ENCODE data around the gene LGALS9B.
"Not testable (repeated sequence)": the region's sequence is repeated elsewhere in the genome, so short reads cannot be mapped to it uniquely, and the experiment has no call there.

Gene LGALS9B

DNA sequence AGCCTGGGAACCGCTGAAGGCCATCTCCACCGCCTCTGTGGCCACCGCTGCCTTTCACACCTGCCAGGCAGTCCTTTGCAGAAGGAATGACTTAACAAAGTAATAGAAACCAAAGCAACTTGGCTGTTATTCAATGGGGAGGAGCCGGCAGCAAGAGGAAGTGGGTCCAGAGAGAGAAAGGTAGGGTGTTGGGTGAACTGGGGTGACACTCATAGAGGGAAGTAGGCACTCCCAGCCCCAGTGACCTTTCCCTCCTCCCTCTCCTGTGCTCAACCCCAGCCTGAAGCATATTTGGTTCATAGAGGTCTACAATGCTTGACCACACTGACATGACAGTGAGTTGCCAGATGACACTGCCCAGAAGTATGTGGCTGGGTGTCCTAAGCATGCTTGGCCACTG is at the start of gene LGALS9B:
Gene LGALS9B (minus strand): TSS at position 93 of the 400 bp plus-strand sequence. CDS start 69 bp downstream, at position 24.
- not testable (repeated sequence) for DNase-seq (ENCODE audit: low read depth in 2 of 2)

DNA sequence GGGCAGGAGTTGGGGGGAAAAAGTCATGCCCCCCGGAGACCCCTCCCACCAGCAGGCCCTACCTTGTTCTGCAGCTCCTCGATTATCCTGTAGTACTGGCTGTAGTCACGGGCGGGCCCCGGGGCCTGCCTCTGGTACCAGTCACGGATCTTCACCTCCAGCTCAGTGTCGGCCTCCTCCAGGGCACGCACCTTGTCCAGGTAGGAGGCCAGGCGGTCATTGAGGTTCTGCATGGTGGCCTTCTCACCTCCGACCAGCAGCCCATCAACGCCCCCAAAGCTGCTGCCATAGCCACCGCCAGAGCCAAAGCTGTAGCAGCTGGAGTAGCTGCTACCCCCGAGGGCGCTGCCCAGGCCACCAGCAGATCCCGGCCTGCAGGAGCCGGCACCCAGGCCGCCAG is 49.6 kb upstream of the LGALS9B start:
- DNase-seq (ENCODE audit: low read depth in 2 of 2) = not testable (repeated sequence)

DNA sequence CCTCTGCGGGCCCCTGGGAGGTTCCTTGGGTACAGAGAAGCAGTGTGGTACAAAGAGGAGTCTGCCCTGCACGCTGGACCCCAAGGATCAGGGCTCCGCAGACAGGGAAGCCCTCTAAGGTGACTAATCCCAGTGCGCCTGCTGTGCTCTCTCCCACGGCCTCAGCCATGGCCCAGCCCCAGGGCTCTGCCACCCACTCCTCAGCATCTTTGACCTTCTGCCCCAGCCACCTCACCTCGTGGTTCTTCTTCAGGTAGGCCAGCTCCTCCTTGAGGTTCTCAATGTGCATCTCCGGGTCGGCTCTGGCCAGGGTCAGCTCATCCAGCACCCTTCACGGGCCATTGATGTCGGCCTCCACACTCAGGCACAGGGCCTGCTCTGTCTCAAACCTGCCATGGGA is 47.8 kb upstream of the LGALS9B start:
- DNase-seq (ENCODE audit: low read depth in 2 of 2) = not testable (repeated sequence)

DNA sequence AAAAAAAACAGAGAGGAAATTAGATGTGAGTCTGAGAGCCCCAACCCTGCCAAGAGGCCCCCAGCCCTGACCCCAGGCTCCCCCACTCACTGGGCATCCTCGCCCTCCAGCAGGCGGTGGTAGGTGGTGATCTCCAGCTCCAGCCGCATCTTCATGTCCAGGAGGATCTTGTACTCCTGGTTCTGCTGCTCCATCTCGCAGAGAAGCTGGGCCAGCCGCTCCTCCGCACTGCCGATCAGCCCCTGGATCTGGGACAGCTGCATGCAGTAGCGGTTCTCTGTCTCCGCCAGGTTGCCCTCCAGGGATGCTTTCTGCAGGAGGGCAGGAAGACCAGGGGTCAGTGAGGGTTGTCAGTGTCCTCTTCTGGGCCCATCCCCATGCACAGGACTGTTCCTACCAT is 46.2 kb upstream of the LGALS9B start:
- DNase-seq (ENCODE audit: low read depth in 2 of 2) = not testable (repeated sequence)

DNA sequence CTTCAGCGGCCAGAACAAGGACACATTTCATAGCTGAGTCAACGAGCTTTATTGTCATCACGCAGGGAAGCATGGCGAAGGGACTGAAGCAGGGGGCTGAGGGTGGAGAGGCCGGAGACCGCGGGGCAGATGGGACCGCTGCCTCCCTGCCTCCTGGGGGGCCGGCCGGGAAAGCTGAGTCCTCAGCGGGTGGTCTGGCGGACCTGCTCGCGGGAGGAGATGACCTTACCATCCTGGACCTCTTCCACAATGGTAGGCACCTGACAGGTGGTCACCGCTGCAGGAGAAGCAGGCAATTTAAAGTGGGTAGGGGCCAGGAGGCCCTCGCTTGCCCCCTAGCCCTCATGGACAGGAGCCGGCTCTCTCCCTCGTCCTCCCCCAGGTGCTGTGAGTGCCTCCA is 45.0 kb upstream of the LGALS9B start:
- DNase-seq (ENCODE audit: low read depth in 2 of 2) = not testable (repeated sequence)

DNA sequence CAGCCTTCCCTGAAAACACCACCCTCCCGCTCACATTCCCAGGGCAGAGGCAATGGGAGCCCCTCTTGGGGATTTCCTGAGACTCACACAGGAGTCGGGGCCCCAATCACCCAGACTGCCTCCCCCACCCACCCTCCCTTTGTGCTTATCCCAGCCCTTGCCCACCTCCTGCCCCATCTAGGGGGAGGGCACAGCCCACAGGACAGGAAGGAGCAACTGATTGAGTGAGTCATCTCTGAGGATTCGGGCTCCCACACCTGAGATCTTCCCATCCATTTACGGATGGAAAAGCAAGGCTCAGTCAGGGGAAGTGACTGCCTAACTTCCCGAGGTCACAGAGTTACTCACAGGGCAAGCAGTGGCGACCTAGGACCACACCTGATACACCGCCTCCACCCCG is 44.4 kb upstream of the LGALS9B start:
- not testable (repeated sequence) for DNase-seq (ENCODE audit: low read depth in 2 of 2)

DNA sequence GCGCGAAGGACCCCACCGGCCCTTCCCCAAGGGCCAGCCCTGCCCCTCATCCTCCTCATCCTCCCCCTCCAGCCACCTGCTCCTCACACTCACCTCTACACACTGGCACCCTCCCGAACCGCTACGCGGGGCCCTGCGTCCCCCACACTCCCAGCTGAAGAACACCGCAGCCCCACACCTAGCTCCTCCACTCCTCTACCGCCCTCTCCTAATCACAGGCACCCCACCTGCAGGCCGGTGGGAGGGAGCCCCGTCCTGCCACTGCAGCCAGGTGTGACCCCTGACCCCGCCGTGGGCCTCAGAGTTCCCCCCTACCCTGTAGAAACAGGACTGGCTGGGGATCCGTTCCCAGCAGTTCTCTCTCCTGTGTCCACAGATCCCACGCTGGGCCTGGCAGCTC is 38.0 kb upstream of the LGALS9B start:
- not testable (repeated sequence) for DNase-seq (ENCODE audit: low read depth in 2 of 2)

DNA sequence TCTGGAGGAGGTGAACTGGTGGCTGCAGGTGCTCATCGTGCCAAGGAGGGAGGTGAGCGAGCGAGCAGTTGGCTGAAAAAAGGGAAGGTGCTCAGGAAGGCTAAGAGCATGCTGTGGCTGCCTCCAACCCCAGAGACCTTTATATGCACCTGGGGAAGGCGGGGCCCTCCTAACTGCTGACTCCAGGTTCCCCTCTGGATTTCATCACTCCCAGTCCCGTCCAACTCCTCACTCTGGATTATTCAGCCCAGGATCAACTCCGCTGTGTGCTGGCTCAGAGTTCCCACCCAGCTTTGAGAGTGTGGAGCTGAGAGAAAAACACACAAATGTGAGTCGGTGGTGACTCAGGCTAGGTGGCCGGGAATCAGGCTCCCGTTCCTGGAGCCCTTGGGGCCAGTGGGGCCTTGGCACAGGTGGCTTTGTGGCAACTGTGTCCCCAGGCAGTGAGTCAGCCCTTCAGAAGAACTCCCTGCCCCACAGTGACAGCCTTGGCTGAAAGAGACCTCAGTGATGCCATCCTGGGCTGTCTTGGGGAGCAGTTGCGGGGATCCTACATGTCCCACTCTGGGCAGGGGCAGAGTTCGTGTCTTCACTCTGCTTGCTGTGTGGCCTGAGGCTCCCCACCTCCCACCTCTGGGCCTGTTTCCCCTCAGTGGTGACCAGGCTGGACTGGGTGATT is 37.2 kb upstream of the LGALS9B start:
- DNase-seq (ENCODE audit: low read depth in 2 of 2) = not testable (repeated sequence)

DNA sequence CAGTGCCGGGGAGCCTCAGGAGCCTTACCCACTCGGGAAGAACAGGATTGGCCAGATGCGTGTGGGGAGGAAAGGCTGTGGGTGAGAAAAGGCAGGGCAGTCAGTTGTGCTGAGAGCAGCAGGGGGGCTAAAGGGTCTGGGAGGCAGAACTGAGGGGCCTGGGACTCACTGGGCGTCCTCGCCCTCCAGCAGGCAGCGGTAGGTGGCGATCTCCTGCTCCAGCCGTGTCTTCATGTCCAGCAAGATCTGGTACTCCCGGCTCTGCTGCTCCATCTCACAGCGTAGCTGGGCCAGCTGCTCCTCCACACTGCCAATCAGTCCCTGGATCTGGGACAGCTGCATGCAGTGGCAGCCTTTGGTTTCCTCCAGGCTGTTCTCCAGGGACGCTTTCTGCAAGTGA is 34.6 kb upstream of the LGALS9B start:
- not testable (repeated sequence) for DNase-seq (ENCODE audit: low read depth in 2 of 2)

DNA sequence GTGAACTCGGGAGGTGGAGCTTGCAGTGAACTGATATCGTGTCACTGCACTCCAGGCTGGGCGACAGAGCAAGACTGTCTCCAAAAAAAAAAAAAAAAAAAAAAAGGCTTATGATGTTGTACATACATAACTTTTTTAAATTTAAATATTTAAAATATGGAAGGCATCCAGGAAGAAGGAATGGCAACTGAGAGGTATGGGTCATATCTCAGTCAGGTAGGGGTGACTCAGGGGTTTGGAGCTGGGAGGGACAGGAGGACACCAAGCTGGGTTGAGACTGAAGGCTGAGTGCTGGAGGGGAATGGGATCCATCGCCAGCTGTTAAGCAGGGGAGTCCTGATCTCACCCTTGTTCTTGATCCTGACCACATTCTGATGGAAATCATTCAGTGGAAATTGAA is 33.0 kb upstream of the LGALS9B start:
- not testable (repeated sequence) for DNase-seq (ENCODE audit: low read depth in 2 of 2)

DNA sequence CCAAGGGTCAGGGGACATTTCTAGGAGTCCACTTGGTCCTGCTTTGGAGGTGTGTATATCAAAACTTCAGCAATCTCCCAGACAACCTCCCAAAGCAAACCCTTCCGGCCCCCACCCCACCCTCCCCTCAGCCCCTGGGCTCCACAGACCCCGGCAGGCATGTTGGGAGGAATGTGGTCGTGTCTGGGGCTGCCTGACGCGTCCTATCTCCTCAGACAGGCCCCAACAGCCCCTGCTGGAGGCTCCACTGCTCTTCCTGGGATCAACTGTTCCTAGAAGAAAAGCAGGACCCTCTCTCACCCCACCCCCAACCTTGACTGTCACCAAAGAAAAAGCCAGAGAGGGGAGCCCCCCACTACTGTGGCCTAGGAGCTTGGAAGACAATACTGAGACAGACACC is 28.1 kb upstream of the LGALS9B start:
- not testable (repeated sequence) for DNase-seq (ENCODE audit: low read depth in 2 of 2)

DNA sequence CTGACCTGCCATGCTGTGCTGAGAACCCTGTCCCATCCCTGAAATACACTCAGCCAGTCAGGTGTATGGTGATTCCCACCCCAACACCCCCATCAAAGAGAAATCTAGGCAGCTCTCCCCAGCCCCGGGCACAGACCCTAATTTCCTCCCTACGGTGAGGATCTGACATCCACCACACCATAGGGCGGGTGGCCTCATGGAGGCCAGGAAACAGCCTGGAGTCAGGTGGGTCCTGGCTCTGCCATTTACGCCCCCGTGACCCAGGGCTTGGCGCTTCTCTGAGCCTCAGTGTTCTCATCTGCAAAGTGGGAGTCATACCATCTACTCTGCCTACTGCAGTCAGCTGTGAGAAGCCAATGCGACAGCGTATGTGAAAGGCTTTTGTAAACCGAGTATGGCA is 27.4 kb upstream of the LGALS9B start:
- DNase-seq (ENCODE audit: low read depth in 2 of 2) = not testable (repeated sequence)

DNA sequence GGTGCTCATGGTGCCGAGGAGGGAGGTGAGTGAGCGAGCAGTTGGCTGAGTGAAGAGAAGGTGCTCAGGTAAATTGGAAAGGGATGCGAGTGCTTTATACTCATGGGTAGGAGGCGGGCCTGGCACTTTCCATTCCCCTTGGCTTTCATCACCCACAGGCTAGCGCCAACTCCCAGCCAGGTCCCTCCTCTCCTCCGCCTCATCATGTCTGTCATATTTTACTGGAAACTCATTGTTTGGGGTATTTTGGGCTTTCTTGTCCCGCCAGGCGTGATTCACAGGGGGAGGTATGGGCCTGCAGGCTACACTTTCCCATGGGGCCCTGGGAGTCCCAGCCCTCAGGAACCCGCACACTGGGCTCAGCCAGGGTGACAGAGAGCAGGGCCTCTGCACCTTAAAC is 26.8 kb upstream of the LGALS9B start:
- not testable (repeated sequence) for DNase-seq (ENCODE audit: low read depth in 2 of 2)

DNA sequence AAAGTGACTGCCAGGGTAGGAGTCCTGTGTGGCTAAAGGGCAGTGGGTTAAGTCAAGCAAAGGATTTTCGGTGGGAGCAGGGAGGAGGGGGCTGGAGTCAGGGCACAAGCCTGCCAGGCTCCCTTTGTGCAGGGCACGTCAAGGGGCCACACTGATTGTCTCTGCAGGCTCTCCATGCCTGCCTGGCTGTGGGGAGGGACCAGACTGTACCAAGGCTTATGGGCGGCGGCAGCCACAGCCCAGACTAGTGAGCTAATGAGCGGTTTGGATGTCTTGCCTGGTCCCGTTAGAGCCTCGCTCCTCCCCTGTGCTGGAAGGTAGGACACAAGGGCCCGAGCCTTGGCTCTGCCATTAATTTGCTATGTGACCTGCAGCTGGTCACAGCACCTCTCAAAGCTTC is 25.6 kb upstream of the LGALS9B start:
- not testable (repeated sequence) for DNase-seq (ENCODE audit: low read depth in 2 of 2)

DNA sequence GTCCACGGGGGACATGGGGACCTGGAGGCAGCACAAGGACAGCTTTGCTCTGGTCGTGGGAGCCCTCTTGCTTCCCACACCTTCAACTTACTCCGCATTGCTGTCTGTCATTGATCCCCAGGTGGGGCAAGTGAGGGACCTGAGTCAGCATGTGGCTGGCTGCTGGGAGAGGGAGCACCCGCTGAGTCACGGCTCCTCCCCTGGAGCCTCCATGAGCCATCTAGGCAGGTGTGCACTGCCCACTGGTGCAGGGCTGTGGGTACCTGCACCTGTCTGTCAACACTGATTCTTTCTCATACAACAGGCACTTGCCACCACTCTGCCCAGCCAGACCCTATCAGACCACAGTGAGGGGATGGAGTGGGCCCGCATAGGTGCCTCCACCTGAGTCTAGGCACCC is 24.8 kb upstream of the LGALS9B start:
- DNase-seq (ENCODE audit: low read depth in 2 of 2) = not testable (repeated sequence)

DNA sequence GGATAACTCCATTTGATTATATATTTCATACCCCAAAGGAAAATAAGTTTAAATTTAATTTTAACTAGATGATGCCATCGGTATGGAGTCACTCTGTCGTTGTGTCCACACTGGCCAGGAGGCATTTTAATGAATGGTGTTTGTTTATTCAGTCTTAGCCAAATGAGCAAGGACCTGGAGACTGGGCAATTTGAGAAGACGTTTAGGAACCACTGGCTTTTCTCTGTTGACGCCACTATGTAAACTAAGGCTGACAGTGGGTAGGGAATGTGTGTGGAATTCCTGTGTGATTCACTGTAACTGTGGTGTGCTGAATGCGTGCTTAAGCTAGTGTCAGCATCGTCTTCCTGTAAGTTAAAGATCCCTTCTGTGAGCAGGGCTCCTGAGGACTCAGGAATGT is 17.6 kb upstream of the LGALS9B start:
- not testable (repeated sequence) for DNase-seq (ENCODE audit: low read depth in 2 of 2)

DNA sequence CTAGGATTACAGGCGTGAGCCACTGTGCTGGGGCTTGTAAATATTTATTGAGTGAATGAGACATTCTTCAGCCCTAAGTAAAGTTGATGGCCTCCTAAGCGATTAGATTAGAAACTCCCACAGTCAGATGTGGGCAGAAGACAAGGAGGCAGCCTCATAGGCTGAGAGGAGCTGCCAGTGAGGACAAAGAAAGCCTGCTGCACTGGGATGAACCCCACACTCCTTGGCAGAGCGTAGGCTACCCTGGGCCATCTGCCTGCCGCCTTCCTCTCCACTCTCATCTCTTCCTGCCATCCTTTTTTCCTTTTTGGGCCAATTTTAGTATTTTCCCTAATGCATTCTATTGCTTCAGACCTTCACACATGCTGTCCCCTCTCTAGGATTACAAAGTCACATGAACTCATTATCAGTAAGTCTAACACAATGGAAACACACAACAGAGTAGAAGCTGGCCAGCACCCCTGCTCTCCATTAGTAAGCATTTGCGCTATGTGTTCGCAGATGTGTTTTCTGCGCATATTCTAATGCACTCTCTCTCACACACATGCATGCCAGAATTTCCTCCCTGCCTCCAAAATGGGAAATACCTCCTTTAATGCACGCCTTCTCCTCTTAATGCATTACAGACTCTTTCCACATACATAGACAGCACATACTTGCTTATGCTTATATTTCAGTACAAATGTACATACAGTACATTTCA is 12.7 kb upstream of the LGALS9B start:
- not testable (repeated sequence) for DNase-seq (ENCODE audit: low read depth in 2 of 2)

DNA sequence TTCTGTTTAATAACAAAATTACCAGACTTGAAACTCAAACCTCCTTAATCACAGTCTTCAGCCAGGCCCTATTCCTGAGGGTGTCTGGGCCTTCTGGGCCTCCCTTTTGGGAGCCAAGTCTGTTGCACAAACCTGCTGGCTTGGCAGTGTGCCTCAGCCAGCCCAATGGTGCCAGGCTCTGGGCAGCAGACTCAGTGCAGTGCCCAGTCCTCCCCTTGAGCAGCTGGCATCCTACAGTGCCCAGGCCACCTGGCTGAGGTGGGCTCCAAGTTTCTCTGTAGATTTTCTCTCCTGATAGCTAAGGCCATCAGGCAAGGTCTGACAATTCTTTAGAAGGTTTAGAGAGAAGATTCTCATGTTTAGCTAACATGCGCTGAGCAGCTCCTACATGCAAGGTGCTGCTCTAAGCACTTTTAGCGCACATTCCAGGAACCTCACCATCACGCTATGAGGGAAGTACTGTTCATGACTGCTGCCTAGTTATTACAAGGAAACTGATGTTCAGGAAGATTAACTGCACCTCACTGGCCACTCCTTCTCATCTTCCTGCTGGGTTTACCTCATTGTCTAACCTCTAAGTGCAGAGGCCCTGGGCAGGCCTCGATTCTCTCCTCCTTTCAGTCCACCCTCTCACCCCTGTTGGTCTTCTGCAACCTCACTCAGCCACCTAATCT is 10.2 kb upstream of the LGALS9B start:
- DNase-seq (ENCODE audit: low read depth in 2 of 2) = not testable (repeated sequence)

DNA sequence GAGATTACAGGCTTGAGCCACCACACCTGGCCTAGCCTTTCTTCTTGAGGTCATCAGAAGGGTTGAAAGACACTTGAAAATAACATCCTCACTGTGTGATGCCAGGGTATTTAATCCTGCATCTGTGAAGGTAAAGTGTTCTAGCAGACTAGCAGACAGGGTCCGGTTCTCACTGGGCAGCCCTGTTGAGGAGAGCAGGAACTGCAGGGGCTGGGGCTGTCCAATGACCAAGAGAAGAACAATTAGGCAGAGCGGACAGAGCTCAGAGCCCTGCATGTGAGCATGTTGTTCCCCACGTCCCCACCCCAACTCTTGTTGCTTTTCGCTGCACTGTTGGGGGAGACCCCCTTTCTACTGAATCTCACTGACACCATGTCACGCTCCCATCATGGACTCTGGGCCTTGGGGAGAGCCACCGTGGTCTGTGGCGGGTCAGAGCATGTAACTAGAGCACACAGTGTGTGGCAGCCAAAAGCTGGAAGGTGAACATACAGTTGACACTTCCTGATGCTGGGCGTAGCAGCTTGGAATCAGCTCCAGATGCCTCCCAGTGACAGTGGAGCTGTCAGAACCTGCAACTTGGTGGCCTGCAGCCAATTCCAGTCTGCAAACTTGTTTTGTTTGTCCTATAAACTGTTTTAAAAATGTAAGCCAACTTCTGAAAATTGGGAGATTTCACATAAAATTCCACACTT is 7.9 kb upstream of the LGALS9B start:
- DNase-seq (ENCODE audit: low read depth in 2 of 2) = not testable (repeated sequence)

DNA sequence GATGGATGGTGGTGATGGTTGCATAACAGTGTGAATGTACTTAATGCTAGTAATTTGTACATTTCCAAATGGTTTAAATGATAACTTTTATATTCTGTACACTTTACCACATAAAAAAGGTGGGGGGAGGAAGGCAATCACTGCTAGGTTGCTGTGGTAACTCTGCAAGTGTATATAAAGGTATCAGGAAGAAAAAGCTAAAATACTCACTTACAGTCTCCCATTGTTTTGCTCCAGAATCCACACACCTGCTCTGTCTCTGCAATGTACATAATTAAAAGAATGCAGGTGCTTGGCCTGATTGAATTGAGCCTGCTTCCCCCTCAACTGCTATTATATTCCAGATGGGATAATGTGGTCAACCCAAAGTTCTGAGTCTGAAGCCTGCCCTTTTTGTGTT is 6.7 kb upstream of the LGALS9B start:
- DNase-seq (ENCODE audit: low read depth in 2 of 2) = not testable (repeated sequence)

DNA sequence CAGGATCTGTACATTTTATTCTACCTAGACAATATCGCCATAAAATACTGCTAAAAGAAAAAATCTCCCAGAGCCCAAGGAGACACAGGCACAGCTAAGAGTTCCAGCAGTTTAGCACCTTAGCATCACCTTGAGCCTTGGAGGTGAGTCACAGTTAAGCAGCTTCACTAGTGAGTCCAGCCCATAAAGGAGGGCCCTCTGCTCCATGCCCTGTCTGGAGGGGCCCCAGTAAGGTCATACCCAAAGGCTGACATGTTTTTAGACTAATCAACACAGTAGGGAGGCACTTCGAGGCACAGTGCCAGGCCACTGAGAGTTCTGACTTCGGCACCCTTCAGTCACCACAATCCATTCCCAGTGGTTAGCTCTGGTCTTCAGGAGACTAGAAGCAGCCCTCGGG is 2.6 kb upstream of the LGALS9B start:
- DNase-seq (ENCODE audit: low read depth in 2 of 2) = not testable (repeated sequence)

DNA sequence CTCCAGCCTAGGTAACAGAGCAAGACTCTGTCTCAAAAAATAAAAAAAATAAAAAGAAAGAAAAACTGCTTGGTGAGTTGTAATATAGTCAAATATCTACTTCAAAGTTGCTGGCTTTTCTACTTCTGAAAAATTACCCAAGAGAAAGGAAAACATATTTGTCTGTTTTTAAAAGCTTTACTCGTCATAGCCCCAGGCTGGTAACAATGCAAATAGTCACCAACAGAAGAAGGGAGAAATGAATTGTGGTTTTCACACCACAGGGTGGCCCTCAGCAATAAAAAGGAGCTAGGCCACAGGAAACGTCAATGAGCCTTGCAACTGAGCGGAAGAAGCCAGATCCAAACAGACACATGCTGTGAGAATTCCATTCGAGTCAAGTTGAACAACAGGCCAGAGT is 1.8 kb upstream of the LGALS9B start:
- DNase-seq (ENCODE audit: low read depth in 2 of 2) = not testable (repeated sequence)
